Gastrocnemius medialis (tissue), 4 donors: ENCODE results near the gene KLHL30. TPM values are rescaled to one million over a fixed set of nuclear protein-coding genes. Genes with fewer than 3 reads are reported as not detected.
A peak's percentile ranks its signal among the peaks of the same experiment; 100 is the strongest.

Experiments
- ATAC-seq, 2 donors: fragments of 150-250 bp; one replicate each; pipeline ENCODE4 v1.9.1; 2016
- DNase-seq, 2 donors: peaks; one replicate each; pipeline ENCODE4 v3.0.0-alpha.2; 2019
- H3K27ac ChIP-seq, 4 donors: fragments of 200-600 bp; sonication (generic); 1 replicate in 1 of 4; 2 replicates in 3 of 4; pipeline ENCODE4 v1.5.1; 2016 to 2018; ENCODE audit warnings: mild to moderate bottlenecking in 2 of 4, moderate library complexity in 1 of 4
- H3K27me3 ChIP-seq, 3 donors: fragments of 200-600 bp; sonication (generic) in 2 of 3; 1 replicate in 1 of 3; 2 replicates in 2 of 3; pipeline versions ENCODE4 v1.5.1 to v1.6.0; 2016 to 2019; ENCODE audit warnings: mild to moderate bottlenecking in 1 of 3, moderate library complexity in 1 of 3
- H3K36me3 ChIP-seq, 2 donors: fragments of 200-600 bp; sonication (generic) in 1 of 2; one replicate each; pipeline ENCODE4 v1.5.1; 2017 to 2018
- H3K4me1 ChIP-seq, 2 donors: fragments of 200-600 bp; sonication (generic) in 1 of 2; one replicate each; pipeline ENCODE4 v1.5.1; 2016 to 2017; ENCODE audit warnings: mild to moderate bottlenecking in 2 of 2
- H3K4me3 ChIP-seq, 4 donors: fragments of 200-600 bp; sonication (generic) in 3 of 4; 1 replicate in 1 of 4; 2 replicates in 3 of 4; pipeline ENCODE4 v1.5.1; 2016 to 2019; ENCODE audit warnings: mild to moderate bottlenecking in 2 of 4
- H3K9me3 ChIP-seq, 3 donors: fragments of 200-600 bp; sonication (generic) in 2 of 3; 1 replicate in 1 of 3; 2 replicates in 2 of 3; pipeline ENCODE4 v1.5.1; 2016 to 2019
- CTCF ChIP-seq, 5 experiments: fragments of 450-650 bp in 3 of 5; fragments of 200-600 bp in 2 of 5; sonication (generic) in 2 of 5; IDR thresholded peaks in 4 of 5; conservative IDR thresholded peaks in 1 of 5; 1 replicate in 4 of 5; 2 replicates in 1 of 5; pipeline ENCODE4 v1.5.1; 2016 to 2019; ENCODE audit warnings: antibody characterized with exemption in 5 of 5, mild to moderate bottlenecking in 3 of 5, moderate library complexity in 3 of 5
- POLR2A ChIP-seq, 2 donors: fragments of 450-650 bp; IDR thresholded peaks; one replicate each; pipeline ENCODE4 v1.6.1; 2017; ENCODE audit warnings: antibody characterized with exemption in 2 of 2, mild to moderate bottlenecking in 2 of 2, moderate library complexity in 2 of 2
- in situ Hi-C, 4 donors: fragments of 200-750 bp; cut with MboI; loops; one replicate each; pipeline versions ENCODE4 v1.15.0 to v1.8.0; 2017; ENCODE audit warnings: low sequenced_read_pairs in 4 of 4
- intact Hi-C: fragments of 100-400 bp; cut with DNase I; formaldehyde crosslinking; loops from one replicate; pipeline ENCODE4 v1.15.1; 2023; ENCODE audit warnings: low total_unique reads
- total RNA-seq, 4 donors: library from RNA; depleted of rRNA; stranded (reverse); fragments of >200 nt; gene quantifications; one replicate each; pipeline versions ENCODE4 v1.1.0 to v1.2.3, GENCODE V29; 2016

KLHL30 gene
- total RNA-seq, 4 donors from 2014 or later = 37.9 to 224 (median 142) TPM

GRCh38 chr2:238129166-238130010 is 9.1 kb upstream of the KLHL30 start:
- H3K4me3 ChIP-seq = no peak overlapping the region
- H3K36me3 ChIP-seq = no peaks in the 10 kb centered on the region
- H3K27me3 ChIP-seq = no peaks in the 10 kb centered on the region
- ATAC-seq (no peak), DNase-seq (no peak)
- no peak overlapping the region for H3K27ac ChIP-seq
- in situ Hi-C loops = no loop called here
- intact Hi-C loops = no loop called here
- TF ChIP-seq CTCF (IDR thresholded peaks at IDR 0.05 in 4 of 5, conservative IDR thresholded peaks at IDR 0.05 in 1 of 5) (no peak), POLR2A (IDR thresholded peaks at IDR 0.05) (no peak)
- H3K4me1 ChIP-seq = peaks cover 0 to 3% of the 10 kb centered on the region in 2 donors
- no peaks in the 10 kb centered on the region for H3K9me3 ChIP-seq

GRCh38 chr2:238130111-238130695 is 8.3 kb upstream of the KLHL30 start:
- DNase-seq (no peak), ATAC-seq (no peak)
- TF ChIP-seq CTCF (IDR thresholded peaks at IDR 0.05 in 4 of 5, conservative IDR thresholded peaks at IDR 0.05 in 1 of 5) (no peak), POLR2A (IDR thresholded peaks at IDR 0.05) (no peak)
- Histone ChIP-seq H3K27ac (no peak overlapping the region), H3K4me1 (peaks cover 4 to 6% of the 10 kb centered on the region in 2 donors), H3K4me3 (no peak overlapping the region), H3K36me3 (no peaks in the 10 kb centered on the region), H3K27me3 (no peaks in the 10 kb centered on the region), H3K9me3 (no peaks in the 10 kb centered on the region)
- intact Hi-C loops (no loop called here), in situ Hi-C loops (no loop called here)

- DNase-seq (no peak), ATAC-seq (no peak)
- Histone ChIP-seq H3K9me3 (no peaks in the 10 kb centered on the region), H3K27ac (no peak overlapping the region), H3K4me1 (peaks cover 11 to 14% of the 10 kb centered on the region in 2 donors), H3K27me3 (no peaks in the 10 kb centered on the region), H3K4me3 (no peak overlapping the region), H3K36me3 (no peaks in the 10 kb centered on the region)
- TF ChIP-seq CTCF (IDR thresholded peaks at IDR 0.05 in 4 of 5, conservative IDR thresholded peaks at IDR 0.05 in 1 of 5) = no peak
- TF ChIP-seq POLR2A (IDR thresholded peaks at IDR 0.05) = no peak
- intact Hi-C loops = no loop called here
- in situ Hi-C loops = no loop called here
Measured at GRCh38 chr2:238130696-238131628, 7.5 kb upstream of the KLHL30 start.

GRCh38 chr2:238131761-238132462 is 6.6 kb upstream of the KLHL30 start:
- intact Hi-C loops = no loop called here

More at GRCh38 chr2:238131761-238132462, 6.6 kb upstream of the KLHL30 start:
- ATAC-seq (no peak), DNase-seq (peak in 1 of 2 donors; percentile 12)
- Histone ChIP-seq H3K27ac (no peak overlapping the region), H3K9me3 (no peaks in the 10 kb centered on the region), H3K27me3 (no peaks in the 10 kb centered on the region), H3K4me3 (no peak overlapping the region), H3K4me1 (peaks cover 17 to 19% of the 10 kb centered on the region in 2 donors), H3K36me3 (no peaks in the 10 kb centered on the region)
- TF ChIP-seq CTCF (IDR thresholded peaks at IDR 0.05 in 4 of 5, conservative IDR thresholded peaks at IDR 0.05 in 1 of 5) (no peak), POLR2A (IDR thresholded peaks at IDR 0.05) (no peak)
- in situ Hi-C loops = no loop called here
